Measurements from ENCODE around the gene BTN1A1.

DNA sequence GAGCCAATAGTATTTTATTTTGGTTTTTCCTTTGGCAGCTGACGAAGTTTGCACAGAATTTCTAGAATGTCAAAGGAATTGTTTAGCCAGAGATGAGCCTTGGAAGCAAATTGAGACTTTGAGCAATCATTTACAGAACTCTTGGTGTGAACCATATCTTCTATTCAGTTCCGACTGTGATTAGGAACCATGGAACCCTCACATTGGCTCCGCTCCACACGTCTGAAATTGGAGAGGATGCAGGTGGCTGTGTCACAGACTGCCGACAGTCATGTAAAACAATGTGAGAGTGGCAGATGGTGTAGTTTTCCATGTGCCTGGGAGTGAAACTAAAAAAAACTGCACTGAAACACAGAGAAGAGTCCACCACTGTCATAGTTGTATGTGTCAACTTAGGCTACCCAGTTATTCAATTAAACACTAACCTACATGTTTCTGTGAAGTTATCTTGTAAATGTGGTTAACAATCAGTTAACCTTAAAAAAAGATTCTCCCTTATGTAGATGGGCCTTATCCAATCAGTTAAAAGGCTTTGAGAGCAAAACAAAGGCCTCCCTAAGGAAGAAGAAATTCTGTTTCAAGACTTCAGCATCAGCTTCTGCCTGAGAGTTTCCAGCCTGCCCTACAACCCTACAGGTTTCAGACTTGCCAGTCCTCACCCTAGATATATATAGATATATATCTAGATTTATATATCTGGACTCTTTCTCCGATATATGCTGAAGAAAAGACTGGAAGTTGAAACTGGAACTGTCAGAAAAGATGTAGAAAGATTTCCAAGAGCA is 34.8 kb downstream of the BTN1A1 start:
- TF ChIP-seq POLR2A (IDR thresholded peaks at IDR 0.05) = no peak
- TF ChIP-seq, protein P1, sequence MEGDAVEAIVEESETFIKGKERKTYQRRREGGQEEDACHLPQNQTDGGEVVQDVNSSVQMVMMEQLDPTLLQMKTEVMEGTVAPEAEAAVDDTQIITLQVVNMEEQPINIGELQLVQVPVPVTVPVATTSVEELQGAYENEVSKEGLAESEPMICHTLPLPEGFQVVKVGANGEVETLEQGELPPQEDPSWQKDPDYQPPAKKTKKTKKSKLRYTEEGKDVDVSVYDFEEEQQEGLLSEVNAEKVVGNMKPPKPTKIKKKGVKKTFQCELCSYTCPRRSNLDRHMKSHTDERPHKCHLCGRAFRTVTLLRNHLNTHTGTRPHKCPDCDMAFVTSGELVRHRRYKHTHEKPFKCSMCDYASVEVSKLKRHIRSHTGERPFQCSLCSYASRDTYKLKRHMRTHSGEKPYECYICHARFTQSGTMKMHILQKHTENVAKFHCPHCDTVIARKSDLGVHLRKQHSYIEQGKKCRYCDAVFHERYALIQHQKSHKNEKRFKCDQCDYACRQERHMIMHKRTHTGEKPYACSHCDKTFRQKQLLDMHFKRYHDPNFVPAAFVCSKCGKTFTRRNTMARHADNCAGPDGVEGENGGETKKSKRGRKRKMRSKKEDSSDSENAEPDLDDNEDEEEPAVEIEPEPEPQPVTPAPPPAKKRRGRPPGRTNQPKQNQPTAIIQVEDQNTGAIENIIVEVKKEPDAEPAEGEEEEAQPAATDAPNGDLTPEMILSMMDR (IDR thresholded peaks at IDR 0.05) = no peak

Measured in right lobe of liver (tissue), 4 donors.